Muscle layer of colon (tissue), 2 donors: Measurements from ENCODE around the gene DLX3.

ENCODE experiments used
- H3K27ac ChIP-seq: one replicate; pipeline ENCODE4 v1.7.0; 2013; ENCODE audit warnings: low read depth, mild to moderate bottlenecking, low read length, moderate library complexity
- H3K27me3 ChIP-seq, 2 donors: one replicate each; pipeline ENCODE4 v1.7.0; 2013; ENCODE audit warnings: low read length in 2 of 2, mild to moderate bottlenecking in 2 of 2; ENCODE audit not compliant: insufficient read depth in 2 of 2, control insufficient read depth in 1 of 2
- H3K36me3 ChIP-seq: one replicate; pipeline ENCODE4 v1.7.0; 2013; ENCODE audit warnings: mild to moderate bottlenecking, low read length; ENCODE audit not compliant: insufficient read depth
- H3K4me1 ChIP-seq: one replicate; pipeline ENCODE4 v1.7.0; 2013; ENCODE audit warnings: mild to moderate bottlenecking, low read length; ENCODE audit not compliant: insufficient read depth
- H3K4me3 ChIP-seq, 2 donors: one replicate each; pipeline ENCODE4 v1.7.0; 2013; ENCODE audit warnings: low read length in 2 of 2, low read depth in 1 of 2, mild to moderate bottlenecking in 1 of 2, moderate library complexity in 1 of 2
- H3K9ac ChIP-seq: one replicate; pipeline ENCODE4 v1.7.0; 2013; ENCODE audit warnings: low read length
- H3K9me3 ChIP-seq: one replicate; pipeline ENCODE4 v1.7.0; 2013; ENCODE audit warnings: mild to moderate bottlenecking, low read length
- donor health status: abdominal sarcoma.
- donor health status: Adenocarcinoma of cecum.

The DLX3 gene

GRCh38 chr17:49962599-49963308, 32.3 kb downstream of the DLX3 start:
- Histone ChIP-seq H3K9ac (no peak overlapping the region), H3K4me3 (no peak overlapping the region), H3K4me1 (peaks cover 10% of the 10 kb centered on the region), H3K27ac (no peak overlapping the region), H3K36me3 (no peaks in the 10 kb centered on the region), H3K9me3 (no peaks in the 10 kb centered on the region), H3K27me3 (peaks cover 55 to 60% of the 10 kb centered on the region in 2 donors)

DNA sequence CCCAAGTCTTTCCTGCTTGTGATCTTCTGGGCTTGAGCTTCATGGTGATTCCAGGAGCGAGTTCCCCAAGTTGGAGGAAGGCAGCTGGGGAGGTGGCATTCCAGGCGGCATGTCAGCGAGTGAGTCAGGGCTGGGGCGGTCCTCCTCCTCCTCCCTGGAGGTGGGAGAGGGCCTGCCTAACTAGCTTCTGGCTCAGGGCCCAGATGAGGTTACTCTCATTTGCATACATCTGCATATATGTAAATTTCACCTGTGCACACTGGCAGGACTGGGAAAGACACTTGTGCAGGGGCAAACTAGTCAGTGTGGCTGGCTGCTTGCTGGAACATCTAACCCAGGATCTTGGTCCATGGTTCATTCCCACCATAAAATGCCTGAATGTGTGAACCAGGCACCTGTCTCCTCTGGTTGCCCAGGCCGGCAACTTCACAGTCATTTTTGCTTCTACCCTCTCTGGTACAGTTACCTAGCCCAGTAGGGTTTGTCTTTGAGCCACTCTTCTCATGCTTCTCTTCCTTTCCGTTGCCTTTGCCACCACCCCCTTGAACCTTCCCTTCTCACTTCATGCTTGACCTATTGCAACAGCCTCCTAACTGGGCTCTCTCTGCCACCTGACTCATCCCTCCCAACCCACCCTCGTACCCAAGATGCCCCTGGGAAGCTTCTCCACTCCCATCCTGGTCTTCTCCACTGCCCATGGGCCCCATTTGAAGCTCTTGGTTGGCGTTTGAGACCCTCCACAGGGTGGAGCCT, 35.7 kb downstream of the DLX3 start:
- H3K9ac ChIP-seq: no peak overlapping the region
- peaks cover 22 to 26% of the 10 kb centered on the region in 2 donors for H3K27me3 ChIP-seq
- H3K27ac ChIP-seq: no peak overlapping the region
- no peaks in the 10 kb centered on the region for H3K36me3 ChIP-seq
- no peaks in the 10 kb centered on the region for H3K9me3 ChIP-seq
- H3K4me1 ChIP-seq: peaks cover 9% of the 10 kb centered on the region
- no peak overlapping the region for H3K4me3 ChIP-seq

- no peaks in the 10 kb centered on the region for H3K9me3 ChIP-seq
- H3K36me3 ChIP-seq: no peaks in the 10 kb centered on the region
- H3K4me1 ChIP-seq: peaks cover 3% of the 10 kb centered on the region
- H3K27me3 ChIP-seq: peaks cover 16 to 20% of the 10 kb centered on the region in 2 donors
- H3K9ac ChIP-seq: no peak overlapping the region
- H3K4me3 ChIP-seq: no peak overlapping the region
- no peak overlapping the region for H3K27ac ChIP-seq
These were observed 36.3 kb downstream of the DLX3 start for GRCh38 chr17:49958723-49959122.

DNA sequence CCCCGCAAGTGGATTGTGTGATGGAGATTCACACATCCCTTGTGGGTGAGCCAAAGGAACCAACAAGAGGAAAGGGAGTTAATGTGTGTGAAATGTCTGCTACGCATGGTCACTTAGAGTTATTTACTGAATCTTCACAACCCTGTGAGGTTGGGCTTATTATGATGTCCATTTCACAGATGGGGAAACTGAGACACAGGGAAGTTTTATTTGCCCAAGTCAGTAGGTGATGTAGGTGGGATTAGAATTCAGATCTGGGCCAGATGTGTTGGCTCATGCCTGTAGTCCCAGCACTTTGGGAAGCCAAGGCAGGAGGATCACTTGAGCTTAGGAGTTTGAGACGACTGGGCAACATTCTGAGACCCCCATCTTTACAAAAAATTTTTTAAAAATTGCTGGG, 37.7 kb downstream of the DLX3 start:
- Histone ChIP-seq H3K36me3 (no peaks in the 10 kb centered on the region), H3K27me3 (peaks cover 2 to 8% of the 10 kb centered on the region in 2 donors), H3K9me3 (no peaks in the 10 kb centered on the region), H3K4me3 (no peak overlapping the region), H3K4me1 (no peaks in the 10 kb centered on the region), H3K27ac (no peak overlapping the region), H3K9ac (no peak overlapping the region)

GRCh38 chr17:49956780-49957179, 38.2 kb downstream of the DLX3 start:
- H3K27ac ChIP-seq: no peak overlapping the region
- no peaks in the 10 kb centered on the region for H3K36me3 ChIP-seq
- H3K27me3 ChIP-seq: peaks cover 0 to 9% of the 10 kb centered on the region in 2 donors
- H3K9ac ChIP-seq: no peak overlapping the region
- no peaks in the 10 kb centered on the region for H3K4me1 ChIP-seq
- no peaks in the 10 kb centered on the region for H3K9me3 ChIP-seq
- H3K4me3 ChIP-seq: no peak overlapping the region

GRCh38 chr17:49955157-49955556, 39.9 kb downstream of the DLX3 start:
- Histone ChIP-seq H3K4me3 (no peak overlapping the region), H3K9ac (no peak overlapping the region), H3K9me3 (no peaks in the 10 kb centered on the region), H3K27me3 (peaks cover 5 to 22% of the 10 kb centered on the region in 2 donors), H3K36me3 (no peaks in the 10 kb centered on the region), H3K27ac (no peak overlapping the region), H3K4me1 (no peaks in the 10 kb centered on the region)

DNA sequence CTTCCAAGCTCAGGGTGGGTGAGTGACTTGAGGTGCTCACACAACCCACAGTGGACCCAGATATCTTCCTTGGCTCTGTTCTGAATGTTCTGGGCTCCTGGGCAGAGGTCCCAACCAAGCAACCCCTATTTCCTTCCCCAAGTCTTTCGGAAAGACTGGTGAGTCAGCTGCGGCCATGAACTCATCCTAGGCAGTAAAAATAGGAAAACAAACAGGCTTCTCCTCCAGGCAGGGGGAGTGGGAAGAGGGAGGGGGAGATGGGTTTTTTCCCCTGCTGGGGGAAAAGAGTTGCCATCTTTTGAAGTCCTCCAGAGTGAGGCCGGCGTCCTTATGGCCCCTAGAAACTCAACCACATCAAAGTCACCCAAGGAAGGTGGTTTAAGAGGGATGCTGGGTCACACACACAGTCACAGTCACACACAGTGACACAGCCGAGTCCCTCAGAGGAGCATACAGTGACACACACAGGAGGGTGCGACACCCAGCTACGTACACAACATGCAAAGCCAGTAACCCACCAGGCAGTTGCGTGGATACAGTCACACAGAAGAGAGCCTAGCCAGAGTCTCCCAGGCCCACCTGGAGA, 42.0 kb downstream of the DLX3 start:
- no peak overlapping the region for H3K9ac ChIP-seq
- peaks cover 15 to 23% of the 10 kb centered on the region in 2 donors for H3K27me3 ChIP-seq
- no peak overlapping the region for H3K27ac ChIP-seq
- H3K4me3 ChIP-seq: no peak overlapping the region
- no peaks in the 10 kb centered on the region for H3K36me3 ChIP-seq
- H3K4me1 ChIP-seq: no peaks in the 10 kb centered on the region
- H3K9me3 ChIP-seq: no peaks in the 10 kb centered on the region

GRCh38 chr17:49952209-49952911, 42.7 kb downstream of the DLX3 start:
- H3K4me1 ChIP-seq: no peaks in the 10 kb centered on the region
- no peak overlapping the region for H3K9ac ChIP-seq
- no peaks in the 10 kb centered on the region for H3K36me3 ChIP-seq
- H3K9me3 ChIP-seq: no peaks in the 10 kb centered on the region
- no peak overlapping the region for H3K27ac ChIP-seq
- H3K27me3 ChIP-seq: peaks cover 15 to 23% of the 10 kb centered on the region in 2 donors
- H3K4me3 ChIP-seq: no peak overlapping the region

DNA sequence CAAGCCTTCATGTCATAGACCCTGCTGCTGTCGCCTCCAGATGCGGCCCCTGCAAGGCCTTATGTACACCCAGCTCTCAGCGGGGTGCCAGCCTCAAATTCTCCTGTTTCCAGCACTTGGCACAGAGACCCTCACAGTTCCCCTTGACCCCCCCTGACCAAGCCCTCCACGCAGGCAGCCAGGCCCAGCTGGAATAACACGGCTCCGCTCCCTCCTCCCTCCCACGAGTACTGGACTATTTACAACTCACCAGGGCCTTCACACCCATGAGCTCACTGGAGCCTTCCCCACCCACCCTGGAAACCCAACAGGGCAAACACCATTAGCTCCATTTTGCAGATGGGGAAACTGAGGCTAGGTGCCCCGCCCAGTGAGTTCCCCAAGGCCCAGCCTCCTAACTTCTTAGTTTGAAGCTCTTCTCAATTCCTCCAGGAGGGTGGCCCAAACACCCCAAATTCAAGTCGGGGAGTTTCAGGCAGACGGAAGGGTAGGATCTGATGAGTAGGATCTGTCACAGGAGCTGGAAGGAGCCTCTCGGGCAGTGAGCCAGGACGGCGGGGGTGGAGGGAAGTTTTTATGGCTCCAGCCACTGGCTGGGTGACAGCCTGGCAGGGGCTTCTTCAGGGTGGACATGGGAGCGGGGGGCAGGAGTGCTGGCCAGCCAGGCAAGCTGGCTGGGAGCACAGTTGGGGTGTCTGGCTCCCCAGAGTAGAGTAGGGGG, 43.5 kb downstream of the DLX3 start:
- Histone ChIP-seq H3K27me3 (peaks cover 15 to 23% of the 10 kb centered on the region in 2 donors), H3K4me3 (no peak overlapping the region), H3K36me3 (no peaks in the 10 kb centered on the region), H3K27ac (no peak overlapping the region), H3K9ac (no peak overlapping the region), H3K9me3 (no peaks in the 10 kb centered on the region), H3K4me1 (no peaks in the 10 kb centered on the region)

GRCh38 chr17:49949634-49950033, 45.4 kb downstream of the DLX3 start:
- H3K9me3 ChIP-seq: no peaks in the 10 kb centered on the region
- peaks cover 15 to 29% of the 10 kb centered on the region in 2 donors for H3K27me3 ChIP-seq
- H3K27ac ChIP-seq: no peak overlapping the region
- no peaks in the 10 kb centered on the region for H3K4me1 ChIP-seq
- H3K9ac ChIP-seq: no peak overlapping the region
- H3K4me3 ChIP-seq: no peak overlapping the region
- H3K36me3 ChIP-seq: no peaks in the 10 kb centered on the region
